ENCODE measurements around the gene PADI6. TPM values are rescaled to one million over a fixed set of nuclear protein-coding genes. Genes with fewer than 3 reads are reported as not detected.

Gene PADI6
- total and polyA plus RNA-seq, 9 of the 15 experiments (the other 6 are each of a cell fraction or from before 2014, with no cell fraction given): not detected

- TF ChIP-seq CBX1 (IDR thresholded peaks at IDR 0.05; ENCODE audit: low read depth) (0 out of 2 replicates have a peak, but pooled peaks have one; percentile 13), MCM3 (IDR thresholded peaks at IDR 0.05) (no peak), ETS1 (conservative IDR thresholded peaks at IDR 0.05; ENCODE audit: control insufficient read depth, low read depth, low read length) (0 out of 2 replicates have a peak, but pooled peaks have one; percentile 17), TCF7L2 (IDR thresholded peaks at IDR 0.05; ENCODE audit: low read depth, low read length) (no peak), ELK3 (CRISPR knock-in tag; IDR thresholded peaks at IDR 0.05) (no peak), KLF1 (tag; IDR thresholded peaks at IDR 0.05) (no peak), GATAD2B (IDR thresholded peaks at IDR 0.05; ENCODE audit: borderline replicate concordance) (no peak), MGA (IDR thresholded peaks at IDR 0.05) (no peak), NRF1 (conservative IDR thresholded peaks at IDR 0.05 in 1 of 2, IDR thresholded peaks at IDR 0.05 in 1 of 2) (peak in 1 of 2 experiments; percentile 35; a peak in 1 of 4 replicates), CREB5 (CRISPR knock-in tag; IDR thresholded peaks at IDR 0.05) (no peak), CBFA2T2 (conservative IDR thresholded peaks at IDR 0.05) (no peak), ILF3 (IDR thresholded peaks at IDR 0.05; ENCODE audit: borderline replicate concordance) (no peak)
Observed at GRCh38 chr1:17437580-17438317, 65.8 kb downstream of the PADI6 start (continued).
